Measurements from ENCODE around the gene FOXM1. TPM values are rescaled to one million over a fixed set of nuclear protein-coding genes. Genes with fewer than 3 reads are reported as not detected.

The FOXM1 gene
- total RNA-seq, 1 donor from 2014 or later: 38.2 TPM

- Mint-ChIP-seq H3K4me1 (peaks cover 34% of the 10 kb centered on the region), H3K4me3 (peak overlapping the region; percentile 33), H3K27ac (no peak overlapping the region), H3K36me3 (peaks cover 7% of the 10 kb centered on the region), H3K27me3 (ENCODE audit: insufficient read depth, low read depth) (peaks cover 11% of the 10 kb centered on the region), H3K9me3 (no peaks in the 10 kb centered on the region)
- TF ChIP-seq EZH2phosphoT487 (IDR thresholded peaks at IDR 0.05) (no peak), CTCF (IDR thresholded peaks at IDR 0.05) (peak; percentile 90), EZH2 (IDR thresholded peaks at IDR 0.05) (no peak)
- peaks cover 23% of the 10 kb centered on the region for H3K4me1 ChIP-seq
- H3K36me3 ChIP-seq: no peaks in the 10 kb centered on the region
- peaks cover 18% of the 10 kb centered on the region for H3F3A ChIP-seq (ENCODE audit: low read depth)
- H3K9me3 ChIP-seq (ENCODE audit: low read depth): no peaks in the 10 kb centered on the region
- no peak overlapping the region for H3K4me2 ChIP-seq
- no peak overlapping the region for H3K4me3 ChIP-seq
- no peaks in the 10 kb centered on the region for H3K79me2 ChIP-seq (ENCODE audit: low read depth)
- H4K20me1 ChIP-seq (ENCODE audit: low read depth): peaks cover 20% of the 10 kb centered on the region
- no peak overlapping the region for H3K9ac ChIP-seq
- DNase-seq (ENCODE audit: low spot score): peak; percentile 90
- no peak overlapping the region for H2AFZ ChIP-seq (replicated peaks)
- H3K27ac ChIP-seq: no peak overlapping the region
- H3K27me3 ChIP-seq: peaks cover 5% of the 10 kb centered on the region
Measured at GRCh38 chr12:2853626-2854025, 23.3 kb downstream of the FOXM1 start.

DNA sequence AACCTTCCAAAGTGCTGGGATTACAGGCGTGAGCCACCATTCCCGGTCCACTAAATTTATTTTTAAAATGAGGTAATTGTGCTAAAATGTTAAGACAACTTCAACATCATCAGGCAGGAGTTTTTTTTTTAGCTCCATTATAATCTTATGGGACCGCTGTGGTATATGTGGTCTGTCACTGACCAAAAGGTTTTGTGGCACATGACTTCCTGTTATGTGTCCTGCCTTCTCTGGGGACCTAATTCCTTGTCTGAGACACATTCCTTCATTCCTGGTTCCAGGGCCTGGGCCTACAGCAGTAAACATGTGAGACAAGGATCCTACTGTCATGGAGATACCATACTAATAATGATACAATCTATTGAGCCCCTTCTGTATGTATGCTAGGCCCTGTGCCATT is 25.0 kb downstream of the FOXM1 start:
- Histone ChIP-seq H3K27ac (no peak overlapping the region), H3K4me3 (no peak overlapping the region), H3K9me3 (ENCODE audit: low read depth) (no peaks in the 10 kb centered on the region), H3K4me1 (peaks cover 14% of the 10 kb centered on the region), H3K27me3 (peaks cover 5% of the 10 kb centered on the region), H4K20me1 (ENCODE audit: low read depth) (peaks cover 3% of the 10 kb centered on the region), H3F3A (ENCODE audit: low read depth) (peaks cover 2% of the 10 kb centered on the region), H2AFZ (replicated peaks) (no peak overlapping the region), H3K36me3 (no peaks in the 10 kb centered on the region), H3K79me2 (ENCODE audit: low read depth) (no peaks in the 10 kb centered on the region), H3K4me2 (no peak overlapping the region), H3K9ac (no peak overlapping the region)
- H3K27me3 Mint-ChIP-seq (ENCODE audit: insufficient read depth, low read depth): peaks cover 11% of the 10 kb centered on the region
- no peak for DNase-seq (ENCODE audit: low spot score)
- TF ChIP-seq CTCF (IDR thresholded peaks at IDR 0.05): no peak
- TF ChIP-seq EZH2 (IDR thresholded peaks at IDR 0.05): no peak
- TF ChIP-seq EZH2phosphoT487 (IDR thresholded peaks at IDR 0.05): no peak
- no peaks in the 10 kb centered on the region for H3K9me3 Mint-ChIP-seq
- H3K27ac Mint-ChIP-seq: no peak overlapping the region
- peaks cover 41% of the 10 kb centered on the region for H3K4me1 Mint-ChIP-seq
- peaks cover 2% of the 10 kb centered on the region for H3K36me3 Mint-ChIP-seq
- no peak overlapping the region for H3K4me3 Mint-ChIP-seq

GRCh38 chr12:2845280-2845679 is 31.7 kb downstream of the FOXM1 start:
- peaks cover 6% of the 10 kb centered on the region for H3F3A ChIP-seq (ENCODE audit: low read depth)
- peaks cover 5% of the 10 kb centered on the region for H3K36me3 Mint-ChIP-seq
- H4K20me1 ChIP-seq (ENCODE audit: low read depth): no peaks in the 10 kb centered on the region
- no peaks in the 10 kb centered on the region for H3K27me3 ChIP-seq
- no peaks in the 10 kb centered on the region for H3K9me3 Mint-ChIP-seq
- H3K27ac ChIP-seq: no peak overlapping the region
- peaks cover 47% of the 10 kb centered on the region for H3K4me1 Mint-ChIP-seq
- H3K9ac ChIP-seq: no peak overlapping the region
- peak overlapping the region; percentile 9 for H3K4me2 ChIP-seq
- H3K4me3 Mint-ChIP-seq: no peak overlapping the region
- H2AFZ ChIP-seq (replicated peaks): peak overlapping the region; percentile 35
- no peaks in the 10 kb centered on the region for H3K9me3 ChIP-seq (ENCODE audit: low read depth)
- no peak overlapping the region for H3K4me3 ChIP-seq
- peaks cover 23% of the 10 kb centered on the region for H3K4me1 ChIP-seq
- no peaks in the 10 kb centered on the region for H3K79me2 ChIP-seq (ENCODE audit: low read depth)
- no peaks in the 10 kb centered on the region for H3K36me3 ChIP-seq
- peaks cover 7% of the 10 kb centered on the region for H3K27me3 Mint-ChIP-seq (ENCODE audit: insufficient read depth, low read depth)
- H3K27ac Mint-ChIP-seq: peak overlapping the region; percentile 74
- DNase-seq (ENCODE audit: low spot score): peak; percentile 37
- TF ChIP-seq EZH2 (IDR thresholded peaks at IDR 0.05) (no peak), EZH2phosphoT487 (IDR thresholded peaks at IDR 0.05) (no peak), CTCF (IDR thresholded peaks at IDR 0.05) (no peak)
